ENCODE data around the gene ZNF821.

ZNF821 gene

DNA sequence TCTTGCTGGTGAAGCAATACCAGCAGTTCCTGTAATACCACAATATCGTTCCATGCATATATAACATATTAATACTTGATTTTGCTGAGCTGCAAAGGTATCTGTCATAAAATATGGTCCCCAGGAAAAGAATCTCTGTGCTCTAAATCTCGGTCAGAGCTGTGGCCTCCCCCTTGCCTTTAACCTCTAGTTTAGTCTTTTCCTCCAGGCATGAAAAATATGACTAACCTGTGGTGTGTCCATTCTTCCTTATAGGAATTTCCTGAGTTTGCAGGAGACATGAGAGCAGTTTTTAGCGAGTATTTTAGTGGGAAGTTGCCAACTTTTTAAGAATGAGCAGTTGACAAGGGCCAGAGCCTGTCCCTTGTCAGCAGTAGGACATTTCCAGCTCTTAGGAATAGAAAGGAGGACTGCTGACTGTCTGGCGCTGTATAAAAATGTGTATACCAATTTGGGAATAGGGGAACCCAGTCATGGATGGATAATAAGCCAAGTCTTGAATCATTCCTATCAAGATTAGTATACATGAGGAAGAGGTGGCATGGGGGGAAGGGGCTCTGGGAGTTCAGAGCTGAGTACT lies 29.5 kb downstream of the ZNF821 start:
- no peak for TF ChIP-seq GATA2 (IDR thresholded peaks at IDR 0.05; ENCODE audit: low read depth, low read length)
- no peak for TF ChIP-seq GATA3 (IDR thresholded peaks at IDR 0.05; ENCODE audit: low read depth, low read length)

DNA sequence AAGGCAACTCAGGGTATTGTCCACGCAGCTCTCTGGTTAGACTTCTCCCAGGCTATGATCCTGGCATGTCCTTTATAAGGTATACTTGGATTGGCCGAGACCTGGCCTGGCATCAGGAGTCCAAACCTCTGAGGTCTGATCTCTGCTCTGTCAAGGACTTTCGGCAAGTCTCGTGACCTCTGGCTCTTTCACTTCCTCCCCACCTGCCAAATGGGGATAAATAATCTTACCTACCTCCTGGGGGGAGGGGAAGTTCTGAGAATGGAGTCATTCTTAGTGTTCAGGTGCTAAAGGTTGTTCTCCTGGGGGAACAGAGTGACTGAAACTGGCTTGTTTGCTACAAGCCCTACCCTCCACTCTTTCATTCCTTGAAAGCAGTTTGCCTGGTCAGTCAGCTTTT lies 30.6 kb downstream of the ZNF821 start:
- TF ChIP-seq GATA2 (IDR thresholded peaks at IDR 0.05; ENCODE audit: low read depth, low read length) = no peak

DNA sequence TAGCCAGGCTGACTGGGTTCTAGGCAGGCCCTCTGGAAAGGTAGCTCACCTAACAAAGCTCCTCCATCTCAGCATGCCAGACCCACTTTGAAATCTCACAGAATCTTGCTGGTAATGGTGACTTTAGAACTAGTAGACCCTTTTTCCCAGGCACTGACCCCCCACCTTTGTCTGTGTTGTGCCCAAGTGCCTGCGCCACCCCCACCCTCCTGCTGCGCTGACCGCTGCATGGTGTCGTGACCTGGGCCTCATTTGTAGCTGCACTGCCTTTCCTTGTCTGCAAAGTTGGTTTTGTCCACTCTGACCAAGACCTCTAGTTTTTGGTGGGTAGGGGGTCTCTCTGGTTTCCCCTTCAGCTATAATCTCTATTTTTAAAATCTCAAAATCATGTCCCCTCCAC lies 31.4 kb downstream of the ZNF821 start:
- TF ChIP-seq GATA2 (IDR thresholded peaks at IDR 0.05; ENCODE audit: low read depth, low read length) = no peak
- TF ChIP-seq GATA3 (IDR thresholded peaks at IDR 0.05; ENCODE audit: low read depth, low read length) = no peak

- no peak for TF ChIP-seq GATA2 (IDR thresholded peaks at IDR 0.05; ENCODE audit: low read depth, low read length)
- no peak for TF ChIP-seq GATA3 (IDR thresholded peaks at IDR 0.05; ENCODE audit: low read depth, low read length)
Observed at GRCh38 chr16:71852158-71852557, 31.8 kb downstream of the ZNF821 start.

DNA sequence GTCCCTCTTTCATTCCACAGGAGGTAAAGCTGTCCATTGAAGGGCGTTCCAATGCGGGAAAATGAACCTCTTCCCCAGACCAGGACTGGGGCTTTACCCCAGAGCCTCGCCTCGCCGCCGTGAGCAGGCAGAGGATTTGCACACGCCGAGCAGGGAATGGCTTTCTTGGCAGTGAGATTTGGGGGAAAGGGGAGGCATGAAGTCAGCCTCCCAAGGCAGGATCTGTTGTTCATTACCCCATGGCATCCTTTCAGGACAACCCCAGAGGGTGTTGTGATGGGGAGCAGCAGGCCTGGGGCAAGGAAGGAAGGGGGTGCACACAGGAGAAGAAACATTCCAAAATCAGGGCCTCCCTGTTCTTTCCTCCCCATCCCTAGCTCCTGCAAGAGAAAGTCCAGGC lies 32.2 kb downstream of the ZNF821 start:
- TF ChIP-seq GATA3 (IDR thresholded peaks at IDR 0.05; ENCODE audit: low read depth, low read length) (no peak), GATA2 (IDR thresholded peaks at IDR 0.05; ENCODE audit: low read depth, low read length) (no peak)

DNA sequence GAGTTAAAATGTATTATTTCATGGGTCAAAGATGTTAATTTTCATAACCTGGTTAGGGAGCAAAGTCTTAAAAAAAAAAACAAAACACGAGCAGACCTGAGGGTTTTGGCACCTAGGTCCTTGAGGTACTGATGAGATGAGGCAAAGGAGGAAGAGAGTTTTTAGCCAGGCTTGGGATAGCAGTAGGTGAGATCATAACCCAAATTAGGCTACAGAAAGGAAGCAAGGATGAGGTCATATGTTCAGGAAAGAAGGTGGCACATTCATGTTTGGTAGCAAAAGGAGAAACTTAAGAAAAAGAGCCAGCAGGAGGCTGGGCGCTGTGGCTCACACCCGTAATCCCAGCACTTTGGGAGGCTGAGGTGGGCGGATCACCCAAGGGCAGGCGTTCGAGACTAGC lies 35.4 kb downstream of the ZNF821 start:
- TF ChIP-seq GATA2 (IDR thresholded peaks at IDR 0.05; ENCODE audit: low read depth, low read length) (no peak), GATA3 (IDR thresholded peaks at IDR 0.05; ENCODE audit: low read depth, low read length) (no peak)

DNA sequence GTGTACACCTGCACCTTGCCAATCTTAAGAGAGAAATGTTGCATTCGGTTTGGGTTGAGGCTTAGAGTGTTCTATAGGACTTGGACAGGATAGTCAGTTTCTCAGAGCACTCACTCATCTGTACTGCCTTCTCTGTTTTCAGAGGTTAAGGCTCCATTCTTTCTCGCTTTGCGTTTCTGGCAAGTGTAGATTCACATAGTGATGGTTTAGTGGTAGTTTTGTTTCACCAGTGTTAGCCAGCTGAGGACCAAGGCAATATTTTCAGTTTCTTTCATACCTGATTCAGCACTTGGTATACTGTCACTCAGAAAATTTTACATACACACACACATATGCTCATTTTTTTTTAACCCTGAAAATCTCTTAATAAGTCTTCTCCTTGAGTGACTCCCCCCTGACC lies 36.9 kb downstream of the ZNF821 start:
- TF ChIP-seq GATA2 (IDR thresholded peaks at IDR 0.05; ENCODE audit: low read depth, low read length) (no peak), GATA3 (IDR thresholded peaks at IDR 0.05; ENCODE audit: low read depth, low read length) (no peak)

DNA sequence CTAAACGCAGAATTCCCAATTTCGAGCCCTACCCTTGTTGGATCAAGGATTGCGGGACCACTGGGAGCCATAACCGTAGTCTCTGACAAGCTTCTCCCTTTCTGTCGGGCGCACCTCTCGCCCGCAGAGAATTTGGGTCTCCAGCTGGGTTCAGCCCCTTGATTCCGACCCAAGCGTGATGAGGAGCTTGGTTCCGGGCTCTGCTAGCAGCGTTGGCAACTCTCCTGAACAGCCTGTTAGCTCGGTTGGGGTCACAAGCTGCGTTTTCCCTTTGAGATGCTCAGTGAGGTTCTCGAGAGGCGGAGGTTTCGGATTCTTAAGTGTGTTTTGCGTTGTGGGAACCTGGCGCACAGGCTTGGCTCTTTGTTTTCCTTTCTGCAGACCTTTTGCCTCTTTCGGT lies 37.6 kb downstream of the ZNF821 start:
- TF ChIP-seq GATA3 (IDR thresholded peaks at IDR 0.05; ENCODE audit: low read depth, low read length) (no peak), GATA2 (IDR thresholded peaks at IDR 0.05; ENCODE audit: low read depth, low read length) (no peak)

DNA sequence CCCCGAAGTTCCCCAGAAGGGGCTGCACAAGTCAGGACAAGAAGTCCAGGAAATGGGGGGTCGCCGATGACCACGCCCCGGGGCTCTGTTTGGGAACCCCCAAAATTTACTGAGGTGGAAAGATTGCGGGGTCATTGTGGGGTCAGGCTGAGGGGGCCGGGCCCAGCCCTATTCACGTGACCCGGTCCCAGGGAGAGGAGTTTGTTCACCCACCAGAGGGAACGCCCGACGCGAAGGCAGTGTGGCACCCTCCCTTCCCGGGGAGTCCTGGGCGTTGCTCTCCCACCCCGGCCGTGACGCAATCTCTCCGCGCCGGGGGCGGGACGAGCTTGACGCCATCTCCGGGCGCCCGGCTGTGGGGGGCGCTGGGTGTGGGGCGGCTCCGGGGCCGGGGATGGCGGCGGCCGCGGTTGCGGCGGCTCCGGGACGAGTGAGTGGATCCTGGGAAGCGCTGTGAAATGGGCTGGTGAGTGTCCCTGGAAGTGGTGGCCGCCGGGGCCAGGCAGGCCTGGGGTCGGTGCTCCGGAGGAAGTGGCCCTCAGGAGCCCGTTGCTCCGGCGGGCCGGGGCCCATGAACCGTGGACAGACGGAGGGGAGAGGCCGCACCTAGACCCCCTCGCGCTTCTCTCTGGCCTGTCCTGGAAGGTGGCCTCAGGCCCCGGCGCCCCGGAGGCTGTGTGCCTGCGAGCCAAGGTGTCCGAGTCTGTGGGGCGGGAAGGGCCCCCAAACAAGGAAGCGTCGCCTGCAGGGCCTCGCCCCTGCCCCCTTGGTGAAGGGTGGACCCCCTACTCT lies 38.1 kb downstream of the ZNF821 start, which contains the start of gene ATXN1L:
TSS of gene ATXN1L (plus strand) at position 338 of the 792 bp plus-strand sequence. CDS start 3,765 bp downstream, outside the sequence.
- TF ChIP-seq GATA2 (IDR thresholded peaks at IDR 0.05; ENCODE audit: low read depth, low read length) (no peak), GATA3 (IDR thresholded peaks at IDR 0.05; ENCODE audit: low read depth, low read length) (no peak)

GRCh38 chr16:71843572-71843971 lies 40.4 kb downstream of the ZNF821 start:
- TF ChIP-seq GATA3 (IDR thresholded peaks at IDR 0.05; ENCODE audit: low read depth, low read length) (no peak), GATA2 (IDR thresholded peaks at IDR 0.05; ENCODE audit: low read depth, low read length) (no peak)

GRCh38 chr16:71840052-71840451 lies 43.9 kb downstream of the ZNF821 start:
- no peak for TF ChIP-seq GATA3 (IDR thresholded peaks at IDR 0.05; ENCODE audit: low read depth, low read length)
- TF ChIP-seq GATA2 (IDR thresholded peaks at IDR 0.05; ENCODE audit: low read depth, low read length) = no peak

DNA sequence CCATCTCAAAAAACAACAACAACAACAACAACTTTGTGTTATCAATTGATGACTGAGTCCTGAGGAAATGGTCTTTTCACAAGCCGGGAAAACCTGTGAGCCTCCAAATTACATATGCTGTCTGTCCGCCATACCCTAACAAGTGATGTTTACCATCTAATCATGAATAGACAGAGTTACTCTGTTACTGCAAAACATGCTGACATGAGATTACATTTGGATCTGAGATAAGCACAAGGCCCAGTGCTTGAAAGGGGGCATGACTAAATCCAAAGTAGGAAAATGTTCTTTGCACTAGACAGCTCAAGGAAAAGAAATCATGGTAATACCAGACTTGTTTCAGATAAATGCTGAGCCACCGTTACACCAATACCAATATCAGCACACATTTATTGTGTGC lies 46.8 kb downstream of the ZNF821 start:
- no peak for TF ChIP-seq GATA3 (IDR thresholded peaks at IDR 0.05; ENCODE audit: low read depth, low read length)
- TF ChIP-seq GATA2 (IDR thresholded peaks at IDR 0.05; ENCODE audit: low read depth, low read length) = no peak

DNA sequence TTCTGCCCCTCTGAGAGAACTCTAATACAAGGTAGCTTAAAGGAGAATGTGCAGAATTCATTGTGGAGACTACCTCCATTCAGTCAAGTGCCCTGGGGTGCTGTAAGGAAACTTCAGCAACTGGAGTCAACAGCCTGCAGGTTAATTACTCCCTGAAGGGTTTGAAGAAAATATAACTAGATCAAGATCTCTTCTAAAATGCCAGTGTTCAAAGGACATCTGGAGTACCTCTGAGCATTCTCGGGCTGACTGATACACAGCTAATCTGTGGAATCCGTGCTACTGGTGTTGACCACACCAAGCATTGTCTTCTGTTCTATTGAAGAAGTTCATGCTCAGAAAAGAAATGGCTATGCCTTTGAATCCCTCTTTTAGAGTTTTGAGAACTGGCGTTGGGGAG lies 49.7 kb downstream of the ZNF821 start:
- TF ChIP-seq GATA2 (IDR thresholded peaks at IDR 0.05; ENCODE audit: low read depth, low read length) = no peak
- no peak for TF ChIP-seq GATA3 (IDR thresholded peaks at IDR 0.05; ENCODE audit: low read depth, low read length)

DNA sequence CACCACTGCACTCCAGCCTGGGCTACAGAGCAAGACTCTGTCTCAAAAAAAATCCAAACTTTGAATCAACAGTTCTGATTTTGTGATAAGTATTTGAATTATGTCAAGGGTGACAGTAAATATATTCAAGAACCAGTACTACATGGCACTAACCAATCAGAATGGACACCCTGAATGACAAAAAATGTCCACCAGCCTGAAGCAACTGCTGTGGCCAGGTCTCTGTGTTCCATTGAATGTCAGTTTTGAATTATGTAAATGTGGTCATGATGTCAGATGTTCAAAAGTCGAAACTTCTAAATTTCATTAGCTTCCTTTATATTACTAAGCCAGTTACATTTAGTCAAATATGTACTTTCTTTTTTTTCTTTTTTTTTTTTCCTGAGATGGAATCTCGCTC lies 53.6 kb downstream of the ZNF821 start:
- TF ChIP-seq GATA3 (IDR thresholded peaks at IDR 0.05; ENCODE audit: low read depth, low read length) = no peak
- no peak for TF ChIP-seq GATA2 (IDR thresholded peaks at IDR 0.05; ENCODE audit: low read depth, low read length)

DNA sequence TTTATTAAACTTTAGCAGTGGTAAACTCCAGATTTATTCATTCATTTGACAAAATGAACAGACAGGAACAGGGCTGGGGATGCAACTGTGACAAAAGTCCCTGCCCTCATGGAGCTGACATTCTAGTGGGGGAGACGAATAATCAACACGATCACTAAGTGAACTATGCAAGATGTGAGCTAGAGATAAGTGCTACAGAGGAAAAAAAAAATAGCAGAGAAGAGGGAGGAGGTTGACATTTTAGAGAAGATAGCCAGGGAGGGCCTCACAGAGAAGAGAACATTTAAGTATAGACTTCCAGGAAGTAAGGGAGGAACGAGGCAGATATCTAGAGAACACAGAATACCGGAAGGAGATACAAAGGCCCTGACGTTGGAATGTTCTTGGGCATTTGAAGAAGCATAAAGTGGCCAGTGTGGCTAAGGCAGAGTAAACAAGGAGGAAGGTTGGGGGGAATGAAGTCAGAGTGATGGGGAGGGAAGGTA lies 57.4 kb downstream of the ZNF821 start:
- no peak for TF ChIP-seq GATA3 (IDR thresholded peaks at IDR 0.05; ENCODE audit: low read depth, low read length)
- no peak for TF ChIP-seq GATA2 (IDR thresholded peaks at IDR 0.05; ENCODE audit: low read depth, low read length)

Data from SH-SY5Y (cell line).